ENCODE data around the gene MAN1C1. TPM values are rescaled to one million over a fixed set of nuclear protein-coding genes. Genes with fewer than 3 reads are reported as not detected.

MAN1C1 gene
- total and polyA plus RNA-seq, 2 donors (not counting 1 experiment from before 2014, with no cell fraction given) = 0.31 to 0.89 TPM

- Mint-ChIP-seq H3K4me1 (peaks cover 10% of the 10 kb centered on the region), H3K27ac (no peak overlapping the region), H3K9me3 (ENCODE audit: insufficient read depth) (no peaks in the 10 kb centered on the region), H3K4me3 (no peak overlapping the region), H3K27me3 (peaks cover 63% of the 10 kb centered on the region)
- Histone ChIP-seq H3K9me3 (ENCODE audit: control extremely low read depth in 1 of 3, control insufficient read depth in 2 of 3, insufficient read depth in 1 of 3, low read length in 2 of 3) (no peaks in the 10 kb centered on the region), H3K27me3 (replicated peaks in 1 of 4; ENCODE audit: control extremely low read depth in 1 of 4, control insufficient read depth in 3 of 4, insufficient read depth in 4 of 4, low read length in 3 of 4) (peaks cover 0 to 62% (median 35%) of the 10 kb centered on the region in 4 experiments), H3K4me1 (ENCODE audit: control insufficient read depth in 2 of 2, insufficient read depth in 2 of 2, low read length in 2 of 2) (peaks cover 8 to 17% of the 10 kb centered on the region in 2 donors), H3K27ac (ENCODE audit: low read length in 2 of 2) (no peak overlapping the region), H3K4me3 (ENCODE audit: control extremely low read depth in 1 of 5, extremely low read depth in 1 of 5, insufficient read depth in 1 of 5, low read depth in 2 of 5, low read length in 4 of 5) (no peak overlapping the region), H4K20me1 (ENCODE audit: control insufficient read depth, insufficient read depth, low read length, poor library complexity, severe bottlenecking) (no peaks in the 10 kb centered on the region), H3K79me2 (ENCODE audit: control insufficient read depth, insufficient read depth, low read length) (no peaks in the 10 kb centered on the region), H2AFZ (ENCODE audit: insufficient read depth, low read depth, low read length, poor library complexity, severe bottlenecking) (no peak overlapping the region), H3K36me3 (replicated peaks in 1 of 2; ENCODE audit: control extremely low read depth in 1 of 2, control insufficient read depth in 1 of 2, extremely low read depth in 1 of 2, insufficient read depth in 2 of 2, low read length in 1 of 2) (no peaks in the 10 kb centered on the region), H3K4me2 (replicated peaks; ENCODE audit: low read depth, low read length, poor library complexity, severe bottlenecking) (no peak overlapping the region), H3K9ac (ENCODE audit: low read length) (no peak overlapping the region)
- POLR2A ChIA-PET = no interaction called here
- intact Hi-C loops (cut with micrococcal nuclease) = no loop called here
- DNase-seq = no peak
- TF ChIP-seq EZH2 (IDR thresholded peaks at IDR 0.05; ENCODE audit: borderline replicate concordance, insufficient read depth, low read depth, low read length, poor library complexity, severe bottlenecking) (no peak), CTCF (IDR thresholded peaks at IDR 0.05) (no peak)
- no peak for ATAC-seq (ENCODE audit: low read depth)
- WGBS (ENCODE audit: insufficient coverage) = no CpG with 5 or more reads among the region's 4 CpGs
- CTCF ChIA-PET = interaction anchor here (0.6 to 1.1 kb wide), 2 partner anchors 9 to 91 kb away, joined by 3 to 4 read pairs; no protein-coding TSS in a partner anchor
Measured at GRCh38 chr1:25620701-25621350, 4.2 kb downstream of the MAN1C1 start.

DNA sequence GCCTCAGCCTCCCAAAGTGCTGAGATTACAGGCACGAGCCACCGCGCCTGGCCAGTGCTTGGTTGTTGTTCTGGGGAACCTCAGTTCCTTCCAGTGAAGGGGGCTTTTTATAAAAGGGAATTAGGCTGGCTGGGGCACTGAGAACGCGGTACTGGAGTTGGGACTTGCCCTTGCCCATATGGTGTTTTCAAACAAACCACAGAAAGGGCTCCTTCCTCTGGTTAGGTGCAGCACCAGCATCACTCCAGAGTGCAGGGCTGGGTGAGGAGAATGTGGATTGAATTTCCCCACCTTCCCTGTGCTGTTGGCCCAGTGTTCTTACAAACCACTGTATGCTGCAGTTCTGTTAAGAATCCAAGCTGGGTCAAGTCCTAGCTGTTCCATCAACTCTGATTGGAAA lies 5.3 kb downstream of the MAN1C1 start:
- H2AFZ ChIP-seq (ENCODE audit: insufficient read depth, low read depth, low read length, poor library complexity, severe bottlenecking) = no peak overlapping the region
- no peak overlapping the region for H3K27ac Mint-ChIP-seq
- no peak overlapping the region for H3K9ac ChIP-seq (ENCODE audit: low read length)
- WGBS (ENCODE audit: insufficient coverage) = 93% methylated on average over 3 of the region's 5 CpGs
- H3K4me1 ChIP-seq (ENCODE audit: control insufficient read depth in 2 of 2, insufficient read depth in 2 of 2, low read length in 2 of 2) = peaks cover 8 to 12% of the 10 kb centered on the region in 2 donors
- H3K36me3 ChIP-seq (replicated peaks in 1 of 2; ENCODE audit: control extremely low read depth in 1 of 2, control insufficient read depth in 1 of 2, extremely low read depth in 1 of 2, insufficient read depth in 2 of 2, low read length in 1 of 2) = no peaks in the 10 kb centered on the region
- no peak overlapping the region for H3K27ac ChIP-seq (ENCODE audit: low read length in 2 of 2)
- ChIA-PET CTCF (no interaction called here), POLR2A (no interaction called here)
- H3K9me3 Mint-ChIP-seq (ENCODE audit: insufficient read depth) = no peaks in the 10 kb centered on the region
- H3K79me2 ChIP-seq (ENCODE audit: control insufficient read depth, insufficient read depth, low read length) = no peaks in the 10 kb centered on the region
- peaks cover 8% of the 10 kb centered on the region for H3K4me1 Mint-ChIP-seq
- H3K27me3 ChIP-seq (replicated peaks in 1 of 4; ENCODE audit: control extremely low read depth in 1 of 4, control insufficient read depth in 3 of 4, insufficient read depth in 4 of 4, low read length in 3 of 4) = peaks cover 0 to 67% (median 37%) of the 10 kb centered on the region in 4 experiments
- DNase-seq (no peak), ATAC-seq (ENCODE audit: low read depth) (no peak)
- TF ChIP-seq EZH2 (IDR thresholded peaks at IDR 0.05; ENCODE audit: borderline replicate concordance, insufficient read depth, low read depth, low read length, poor library complexity, severe bottlenecking) (no peak), CTCF (IDR thresholded peaks at IDR 0.05) (no peak)
- peaks cover 0 to 4% (median 0%) of the 10 kb centered on the region in 3 donors for H3K9me3 ChIP-seq (ENCODE audit: control extremely low read depth in 1 of 3, control insufficient read depth in 2 of 3, insufficient read depth in 1 of 3, low read length in 2 of 3)
- no peaks in the 10 kb centered on the region for H4K20me1 ChIP-seq (ENCODE audit: control insufficient read depth, insufficient read depth, low read length, poor library complexity, severe bottlenecking)
- H3K4me3 Mint-ChIP-seq = no peak overlapping the region
- peaks cover 74% of the 10 kb centered on the region for H3K27me3 Mint-ChIP-seq
- H3K4me3 ChIP-seq (ENCODE audit: control extremely low read depth in 1 of 5, extremely low read depth in 1 of 5, insufficient read depth in 1 of 5, low read depth in 2 of 5, low read length in 4 of 5) = no peak overlapping the region
- H3K4me2 ChIP-seq (replicated peaks; ENCODE audit: low read depth, low read length, poor library complexity, severe bottlenecking) = no peak overlapping the region
- intact Hi-C loops (cut with micrococcal nuclease) = no loop called here
